ENCODE results near the gene PPM1H. TPM values are rescaled to one million over a fixed set of nuclear protein-coding genes. Genes with fewer than 3 reads are reported as not detected.

PPM1H gene
- total RNA-seq, 1 experiment from 2014 or later, result 1.1 TPM

DNA sequence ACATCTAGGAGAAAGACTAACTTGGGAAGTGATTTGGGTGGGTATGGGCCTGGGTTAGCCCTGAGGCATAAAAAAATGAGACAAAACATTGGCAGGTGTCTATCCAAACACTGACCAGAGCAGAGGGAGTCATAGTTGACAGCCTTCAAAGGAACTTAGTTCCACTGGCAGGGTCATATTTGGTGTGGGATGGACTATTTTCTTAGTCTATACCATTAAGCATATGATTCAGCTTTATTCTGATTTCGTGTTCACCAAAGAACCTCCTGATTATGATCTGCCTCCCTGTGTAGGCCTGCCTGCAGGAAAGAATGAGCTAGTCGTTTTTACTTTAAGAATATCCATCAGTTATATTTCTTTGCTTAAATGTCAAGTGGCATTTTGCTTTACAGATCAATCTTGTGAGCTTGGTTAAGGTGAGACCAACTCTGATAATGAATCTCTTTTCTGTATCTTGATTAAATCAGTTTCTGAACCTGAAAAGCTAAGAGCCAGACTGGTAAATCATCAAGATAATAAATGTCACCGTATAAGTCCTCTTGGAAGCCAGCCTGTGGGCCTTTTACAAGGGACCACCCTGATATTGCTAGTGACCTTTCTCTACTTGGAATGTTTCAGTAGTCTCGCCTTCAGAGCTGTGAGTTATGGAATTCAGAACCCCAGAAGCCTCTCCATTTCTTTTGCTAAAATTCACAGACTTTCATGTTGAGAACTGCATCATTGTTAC is 285.4 kb downstream of the PPM1H start:
- DNase-seq (ENCODE audit: low read depth), result no peak

DNA sequence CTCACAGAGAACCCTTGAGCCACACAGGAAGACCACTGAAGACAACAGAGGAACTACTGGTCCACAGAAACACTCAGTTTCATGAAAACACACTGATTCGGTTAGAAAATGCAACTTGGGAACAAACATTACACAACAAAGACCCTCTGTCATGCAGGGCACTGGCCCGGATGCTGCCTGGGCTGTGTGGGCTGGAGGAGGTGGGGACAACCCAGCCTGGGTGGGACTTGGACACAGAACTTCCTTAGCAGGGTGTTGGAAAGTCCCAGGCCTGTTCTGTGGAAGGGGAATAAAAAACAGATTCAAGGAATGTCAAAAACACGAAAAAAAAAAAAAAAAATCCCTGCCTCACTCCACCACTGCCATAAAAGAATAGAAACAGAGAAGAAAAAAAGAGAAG is 287.4 kb downstream of the PPM1H start:
- peak; percentile 43 for DNase-seq (ENCODE audit: low read depth)

DNA sequence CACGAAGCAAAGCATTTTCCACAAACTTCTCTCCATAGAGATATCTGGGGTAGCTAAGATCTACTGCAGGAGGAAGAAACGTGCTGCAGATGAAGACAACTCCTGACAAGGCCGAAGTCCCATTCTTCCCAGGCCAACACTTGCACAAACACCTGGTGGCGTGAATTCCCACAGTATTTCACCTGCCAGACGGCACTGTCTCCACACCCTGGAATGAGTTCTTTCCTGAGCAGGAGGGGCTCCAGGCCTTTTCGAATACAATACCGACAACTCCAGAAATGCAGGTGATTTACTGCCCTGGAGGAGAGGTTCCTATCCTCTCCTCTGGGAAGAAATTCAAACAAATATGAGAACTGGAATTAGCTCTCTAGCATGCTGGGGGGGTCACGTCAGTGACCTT is 288.4 kb downstream of the PPM1H start:
- DNase-seq (ENCODE audit: low read depth), result no peak

GRCh38 chr12:62643486-62643885 is 291.5 kb downstream of the PPM1H start:
- DNase-seq (ENCODE audit: low read depth), result no peak

DNA sequence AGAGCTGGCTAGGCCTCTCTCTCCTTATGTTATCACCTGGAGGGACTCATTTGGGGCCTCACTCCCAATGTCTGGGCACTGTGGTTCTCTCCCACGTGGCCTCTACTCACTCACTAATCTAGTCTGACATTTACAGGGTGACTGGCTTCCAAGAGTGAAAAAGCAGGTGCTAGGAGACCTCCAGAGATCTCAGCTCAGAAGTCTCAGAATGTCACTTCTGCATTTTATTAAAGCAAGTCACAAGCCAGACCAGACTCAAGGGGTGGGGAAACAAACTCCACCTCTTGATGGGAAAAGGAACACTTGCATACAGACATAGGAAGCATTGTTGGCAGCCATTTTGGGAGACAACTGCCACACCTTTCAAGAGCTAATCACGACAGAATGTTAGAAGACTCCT is 292.5 kb downstream of the PPM1H start:
- no peak for DNase-seq (ENCODE audit: low read depth)

- peak; percentile 67 for DNase-seq (ENCODE audit: low read depth)
Measured at GRCh38 chr12:62640910-62641448, 294.0 kb downstream of the PPM1H start.

DNA sequence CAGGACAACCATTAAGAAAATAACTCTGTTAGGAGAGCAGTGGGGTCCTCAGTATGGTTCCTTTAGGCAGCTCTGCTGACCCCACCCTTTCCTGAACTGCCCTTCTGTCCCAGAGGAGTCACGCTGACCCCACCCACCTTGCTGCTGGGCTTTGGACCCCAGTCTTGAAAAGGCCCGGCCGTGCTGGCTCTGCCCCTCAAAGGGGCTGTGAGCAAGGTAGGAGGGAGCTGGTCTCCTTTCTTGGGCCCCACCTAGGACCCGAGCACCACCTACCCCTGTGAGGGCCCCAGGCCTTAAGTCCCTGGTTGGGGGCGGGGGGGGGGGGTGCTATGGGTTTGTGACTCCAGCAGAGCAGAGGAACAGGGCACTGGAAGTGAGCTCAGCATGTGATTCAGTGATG is 297.3 kb downstream of the PPM1H start:
- no peak for DNase-seq (ENCODE audit: low read depth)

DNA sequence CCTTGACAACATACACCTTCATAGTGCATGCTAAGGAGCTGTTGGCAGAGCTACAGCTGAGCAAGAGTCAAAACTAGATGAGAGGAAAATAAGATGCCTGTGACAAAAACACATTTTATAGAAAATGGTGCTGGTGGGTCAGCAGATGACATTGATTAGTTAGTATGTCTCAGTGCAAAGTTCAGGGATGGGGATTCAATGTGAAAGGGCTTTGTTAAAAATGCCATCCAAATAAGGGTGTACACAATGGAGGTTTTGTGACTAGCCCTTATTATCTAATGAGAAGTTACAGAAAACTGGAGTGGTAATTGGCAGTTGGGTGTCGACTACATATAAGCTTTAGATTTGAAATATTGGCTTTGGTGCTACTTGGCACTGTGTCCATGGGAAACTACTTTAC is 299.3 kb downstream of the PPM1H start:
- no peak for DNase-seq (ENCODE audit: low read depth)

DNA sequence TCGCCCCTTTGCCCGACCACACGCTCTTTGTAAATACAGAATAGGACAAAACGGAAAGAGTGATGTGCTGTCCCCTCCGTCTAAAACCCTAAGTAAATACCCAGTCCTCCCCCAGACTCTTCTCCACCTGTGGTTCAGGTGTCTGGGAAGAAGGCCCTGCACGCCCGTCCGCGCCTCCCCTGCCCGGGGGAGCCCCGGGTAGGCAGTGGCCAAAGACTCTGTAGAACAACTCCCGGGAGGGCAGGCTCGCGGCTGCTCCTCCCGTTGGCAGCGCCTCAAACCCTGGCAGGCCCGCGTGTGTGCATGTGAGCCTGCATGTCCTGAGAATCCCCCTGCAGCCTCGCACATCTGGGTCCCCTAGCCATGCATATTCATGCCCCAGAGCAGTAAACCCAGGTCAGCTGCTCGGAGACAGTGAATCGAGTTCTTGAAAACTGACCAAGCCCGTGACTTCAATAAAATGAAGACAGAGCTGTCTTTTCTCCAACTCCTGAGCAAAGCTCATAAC is 302.5 kb downstream of the PPM1H start:
- peak; percentile 89 for DNase-seq (ENCODE audit: low read depth)

DNA sequence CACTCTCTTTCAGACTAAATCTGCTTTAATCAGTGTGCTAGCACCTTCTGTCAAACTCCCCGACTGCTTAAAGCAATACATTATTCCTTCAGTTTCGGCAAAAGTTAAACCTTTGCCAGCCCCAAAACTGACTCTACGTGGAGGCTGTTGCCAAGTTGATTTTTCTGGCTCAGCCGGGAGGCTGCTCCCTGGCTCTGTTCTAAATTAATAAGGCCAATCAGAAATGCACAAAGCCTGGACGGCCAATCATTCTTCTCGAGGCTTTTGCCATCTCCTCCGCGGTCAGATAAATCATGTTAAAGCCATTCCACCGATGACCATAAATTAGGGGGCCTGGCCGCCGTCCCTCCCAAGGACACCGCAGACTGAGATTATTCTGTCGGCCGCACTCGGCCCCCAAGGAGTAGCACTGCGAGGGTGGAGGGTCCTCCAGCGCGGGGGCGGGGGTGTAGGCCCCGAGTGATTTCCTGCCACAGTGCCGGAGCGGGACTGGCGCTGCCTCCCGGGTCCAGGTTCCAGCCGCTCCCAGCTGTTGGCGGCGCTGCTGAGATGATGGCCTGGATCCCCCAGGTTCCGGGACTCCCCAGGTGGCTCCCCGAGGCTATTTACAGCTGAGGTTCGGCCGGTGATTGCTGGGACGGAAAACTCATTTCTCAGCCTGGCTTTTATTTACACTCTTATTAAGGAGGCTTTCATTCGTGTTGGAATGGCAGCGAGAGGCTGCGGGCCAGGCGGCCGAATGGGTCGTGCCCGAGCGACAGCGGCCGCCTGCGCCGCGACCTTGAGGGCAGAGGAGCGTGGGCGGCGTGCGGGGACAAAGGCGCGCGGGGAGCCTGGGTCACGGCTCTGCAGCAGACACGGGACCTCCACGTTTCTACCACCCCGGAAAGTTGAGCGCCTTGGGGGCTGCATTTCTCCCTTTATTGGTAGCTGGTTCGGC is 303.2 kb downstream of the PPM1H start:
- DNase-seq (ENCODE audit: low read depth), result peak; percentile 93

GRCh38 chr12:62629971-62630739 is 304.8 kb downstream of the PPM1H start:
- no peak for DNase-seq (ENCODE audit: low read depth)

- DNase-seq (ENCODE audit: low read depth), result no peak
Measured at GRCh38 chr12:62629413-62629812, 305.5 kb downstream of the PPM1H start.

DNA sequence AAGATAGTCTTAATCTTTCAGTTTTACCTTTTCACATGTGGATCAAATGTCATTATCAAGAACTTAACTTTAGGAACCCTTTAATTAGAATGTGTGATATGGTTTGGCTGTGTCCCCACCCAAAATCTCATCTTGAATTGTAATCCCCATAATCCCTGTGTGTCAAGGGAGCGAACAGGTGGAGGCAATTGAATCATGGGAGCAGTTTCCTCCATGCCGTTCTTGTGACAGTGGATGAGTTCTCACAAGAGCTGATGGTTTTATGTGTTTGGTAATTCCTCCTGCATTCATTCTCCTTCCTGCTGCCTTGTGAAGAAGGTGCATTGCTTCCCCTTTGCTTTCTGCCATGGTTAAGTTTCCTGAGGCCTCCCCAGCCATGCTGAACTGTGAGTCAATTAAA is 307.8 kb downstream of the PPM1H start:
- DNase-seq (ENCODE audit: low read depth), result no peak

DNA sequence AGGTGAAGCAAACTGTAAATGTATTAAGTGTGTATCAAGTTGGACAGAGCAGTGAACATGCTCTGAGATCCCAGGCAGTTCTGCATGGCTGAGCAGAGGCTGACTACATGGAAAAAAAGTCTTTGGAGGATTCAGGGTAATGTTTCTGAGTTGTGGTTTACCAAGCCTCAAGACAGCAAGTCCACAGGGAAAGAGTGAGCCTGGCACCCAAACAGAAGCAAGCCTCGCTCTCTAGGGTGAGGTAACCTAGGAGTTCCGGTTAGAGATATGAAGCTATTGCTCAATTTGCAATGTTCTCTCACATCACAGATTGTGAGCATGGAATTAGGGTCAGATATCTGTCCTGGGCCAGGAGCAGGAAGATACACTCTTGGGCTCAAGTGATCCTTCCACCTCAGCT is 309.7 kb downstream of the PPM1H start:
- peak; percentile 58 for DNase-seq (ENCODE audit: low read depth)

DNA sequence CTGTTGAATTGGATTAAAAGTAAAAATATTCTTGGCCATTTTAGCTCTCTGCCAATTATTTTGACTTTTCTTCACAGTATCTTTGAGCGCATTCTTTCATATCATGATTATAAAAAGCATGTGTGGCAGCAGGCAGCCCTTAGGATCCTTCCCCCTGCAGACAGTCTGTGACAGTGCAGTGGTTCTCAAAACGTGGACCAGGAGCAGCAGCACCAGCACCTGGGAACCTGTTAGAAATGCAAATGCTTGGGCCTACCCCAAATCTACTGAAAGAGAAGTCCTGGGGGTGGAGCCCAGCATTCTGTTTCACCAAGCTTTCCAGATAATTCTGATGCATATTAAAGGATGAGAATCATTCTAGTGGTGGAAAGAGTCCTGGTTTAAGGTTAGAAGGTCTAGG is 312.8 kb downstream of the PPM1H start:
- no peak for DNase-seq (ENCODE audit: low read depth)

DNA sequence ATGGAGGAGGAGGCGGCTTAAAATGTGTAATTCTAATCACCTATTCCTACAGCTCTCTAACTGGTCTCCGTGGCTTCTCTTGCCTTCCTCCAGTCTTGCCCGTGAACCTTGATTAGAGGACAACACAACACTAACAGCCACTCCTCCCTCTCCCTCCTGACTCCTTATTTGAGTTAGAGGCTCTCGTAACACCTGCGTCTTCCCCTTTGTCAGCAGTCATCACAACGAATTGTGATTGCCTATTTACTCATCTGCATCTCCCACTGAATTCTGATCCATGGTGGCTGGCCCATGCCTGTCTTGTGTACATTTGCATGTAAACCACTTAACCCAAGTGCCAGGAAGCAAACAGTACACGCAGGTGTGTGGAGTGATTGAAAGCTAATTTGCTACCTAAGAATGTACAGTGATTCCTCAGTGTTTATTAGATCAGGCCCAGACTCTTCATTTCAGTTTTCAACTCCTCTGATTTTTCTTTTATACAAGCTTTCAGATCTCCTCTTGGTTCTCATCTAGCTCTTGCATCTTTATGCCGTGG is 313.8 kb downstream of the PPM1H start:
- no peak for DNase-seq (ENCODE audit: low read depth)

- no peak for DNase-seq (ENCODE audit: low read depth)
Measured at GRCh38 chr12:62618930-62619329, 316.0 kb downstream of the PPM1H start.

DNA sequence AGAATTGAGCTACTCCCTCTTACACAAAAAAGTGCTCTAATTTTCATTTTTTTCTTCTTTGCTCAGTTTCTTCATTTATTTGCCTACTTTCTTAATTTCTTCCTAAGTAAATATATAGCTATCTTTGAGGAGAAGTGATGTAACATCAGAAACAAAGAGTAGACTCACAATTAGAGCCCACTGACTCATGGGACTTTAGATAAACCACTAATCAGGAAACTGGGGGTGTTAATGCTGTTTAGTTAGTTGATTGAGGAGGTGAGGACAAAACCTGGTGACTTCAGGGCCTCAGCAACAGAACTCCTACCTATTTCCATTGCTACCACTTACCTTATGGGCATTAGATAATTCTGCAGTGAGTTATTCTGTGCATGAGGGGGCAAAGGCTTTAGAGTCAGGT is 316.6 kb downstream of the PPM1H start:
- no peak for DNase-seq (ENCODE audit: low read depth)

- no peak for DNase-seq (ENCODE audit: low read depth)
Measured at GRCh38 chr12:62613081-62613480, 321.9 kb downstream of the PPM1H start.

- DNase-seq (ENCODE audit: low read depth), result no peak
Measured at GRCh38 chr12:62606654-62607053, 328.3 kb downstream of the PPM1H start.

DNA sequence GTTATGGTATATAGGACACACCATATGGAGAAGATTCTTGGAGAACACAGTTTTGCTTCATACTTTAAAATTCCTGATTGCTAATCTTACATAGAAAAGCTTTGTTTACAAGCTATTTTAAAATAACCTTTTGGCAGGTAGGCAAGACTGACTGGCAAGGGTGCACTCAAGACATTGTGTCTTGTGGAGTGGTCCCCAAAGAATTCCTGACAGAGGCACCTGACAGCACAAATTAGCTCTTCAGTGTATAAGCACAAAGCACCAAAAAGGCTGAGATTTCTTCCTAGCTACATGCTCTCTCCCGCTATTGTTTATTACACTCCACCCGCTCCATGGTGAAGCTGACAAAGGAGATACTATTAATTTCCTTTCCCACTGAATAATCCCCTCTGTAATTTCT is 329.0 kb downstream of the PPM1H start:
- DNase-seq (ENCODE audit: low read depth), result no peak

DNA sequence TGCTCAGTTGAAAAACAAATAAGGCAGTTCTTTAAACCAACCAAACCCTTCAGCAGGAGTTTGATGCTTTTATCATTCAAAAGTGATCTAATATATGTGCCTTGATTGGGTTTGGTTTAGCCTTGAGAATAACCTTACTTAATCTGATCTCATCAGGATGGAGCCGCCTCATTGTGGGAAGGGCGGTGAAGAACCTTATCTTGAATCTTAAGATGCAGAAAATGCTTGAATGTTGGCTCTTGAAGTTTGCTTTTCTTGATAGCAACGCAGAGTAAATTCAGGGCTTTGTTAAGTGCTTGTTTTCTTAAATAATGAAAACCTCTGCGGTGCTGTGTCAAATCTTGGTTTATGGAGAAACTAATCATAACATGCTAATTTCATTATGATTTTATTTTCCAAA is 330.1 kb downstream of the PPM1H start:
- DNase-seq (ENCODE audit: low read depth), result peak; percentile 34

All from RPMI7951 (cell line).